Middle frontal gyrus (tissue), 1 donor: ENCODE measurements around the gene GPR17.

Experiments used
- DNase-seq: peaks from one replicate; pipeline ENCODE4 v3.0.0-alpha.2; 2015; ENCODE audit warnings: low spot score; ENCODE audit errors: extremely low spot score

Gene GPR17

DNA sequence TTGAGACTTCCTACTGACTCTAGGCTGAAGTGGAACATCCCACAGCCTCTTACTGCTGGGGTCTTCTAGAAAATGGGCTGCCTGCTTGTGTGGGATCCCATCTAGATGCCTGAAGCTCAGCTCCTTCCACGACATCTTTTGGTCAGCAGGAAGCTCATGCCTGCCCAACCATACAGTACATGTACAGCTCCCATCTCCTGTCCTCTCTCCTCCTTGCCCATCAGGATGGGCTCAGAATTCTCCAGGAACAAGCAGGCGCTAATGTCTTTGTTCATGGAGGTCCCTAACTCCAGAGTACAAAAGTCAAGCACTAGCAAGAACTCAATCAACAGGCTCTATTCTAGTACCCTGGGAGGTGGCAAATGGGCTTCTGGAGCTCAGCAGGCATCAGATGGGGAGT, 31.7 kb upstream of the GPR17 start:
- no peak for DNase-seq

DNA sequence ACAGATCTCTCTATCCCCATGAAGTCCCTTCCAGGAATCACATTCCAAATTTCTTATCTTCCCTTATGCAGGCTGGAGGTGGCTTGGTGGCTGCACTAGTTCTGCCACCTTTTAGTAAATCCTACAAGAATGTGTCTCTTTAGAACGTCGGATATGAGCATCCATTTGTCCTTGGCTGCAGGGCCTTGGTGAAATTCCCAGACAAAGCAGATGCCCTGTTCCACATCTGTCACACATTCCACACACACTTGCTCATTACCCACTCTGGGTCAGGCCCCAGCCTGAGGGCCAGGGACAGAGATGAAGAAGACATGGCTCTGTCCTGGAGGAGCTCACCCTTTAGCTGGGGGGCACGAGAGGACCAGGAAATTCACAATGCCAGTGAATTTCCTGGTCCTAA, 31.2 kb upstream of the GPR17 start:
- no peak for DNase-seq

DNA sequence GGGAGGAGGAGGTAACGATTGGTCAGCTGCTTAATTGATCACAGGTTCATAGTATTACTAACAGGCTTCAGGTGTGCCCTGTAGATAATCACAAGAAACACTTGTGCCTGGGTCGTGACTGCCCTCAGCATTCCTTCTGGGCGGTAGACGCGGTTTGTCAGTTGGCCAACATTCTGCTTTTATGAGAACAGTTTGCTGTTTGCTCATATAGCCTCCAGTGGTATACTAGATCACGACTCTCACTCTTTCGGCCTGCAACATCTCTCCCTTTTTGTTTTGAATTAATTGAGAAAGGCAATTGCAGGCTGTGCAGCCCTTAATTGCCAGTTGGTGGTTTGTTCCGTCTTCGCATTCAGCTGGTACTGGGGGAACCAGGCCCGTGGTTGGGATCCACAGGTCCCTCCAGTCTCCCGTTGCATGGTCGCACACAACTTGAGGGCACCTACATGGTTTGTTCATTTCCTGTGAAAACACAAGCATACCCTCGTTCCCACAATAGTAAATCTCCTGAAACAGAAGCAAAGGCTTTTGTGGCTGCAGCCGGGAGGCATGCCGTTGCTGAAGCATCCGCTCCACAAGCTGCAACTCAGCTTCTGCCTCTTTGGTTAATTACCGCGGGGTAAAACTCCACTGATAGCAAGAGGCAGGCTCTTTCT, 30.3 kb upstream of the GPR17 start:
- DNase-seq = no peak

DNA sequence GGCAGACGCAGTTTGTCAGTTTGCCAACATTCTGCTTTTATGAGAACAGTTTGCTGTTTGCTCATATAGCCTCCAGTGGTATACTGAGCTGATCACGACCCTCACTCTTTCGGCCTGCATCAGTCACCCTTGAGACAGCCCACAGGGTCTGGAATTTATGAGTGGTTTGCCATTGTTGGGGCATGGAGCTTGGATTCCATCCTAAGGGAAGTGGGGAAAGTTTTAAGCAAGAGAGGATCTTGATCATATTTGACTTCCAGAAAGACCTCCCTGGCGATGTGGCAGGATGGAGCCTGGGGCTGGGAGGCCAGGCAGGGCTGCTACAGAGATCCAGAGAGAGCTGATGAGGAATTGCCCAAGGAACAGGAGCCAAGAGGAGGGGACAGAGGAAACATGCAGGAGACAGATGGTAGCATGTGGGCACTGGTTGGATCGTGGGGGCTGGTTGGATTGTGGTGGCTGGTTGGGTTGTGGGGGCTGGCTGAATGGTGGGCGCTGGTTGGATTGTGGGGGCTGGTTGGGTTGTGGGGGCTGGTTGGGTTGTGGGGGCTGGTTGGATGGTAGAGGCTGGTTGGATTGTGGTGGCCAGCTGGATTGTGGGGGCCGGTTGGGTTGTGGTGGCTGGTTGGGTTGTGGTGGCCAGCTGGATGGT, 27.3 kb upstream of the GPR17 start:
- DNase-seq = no peak

DNA sequence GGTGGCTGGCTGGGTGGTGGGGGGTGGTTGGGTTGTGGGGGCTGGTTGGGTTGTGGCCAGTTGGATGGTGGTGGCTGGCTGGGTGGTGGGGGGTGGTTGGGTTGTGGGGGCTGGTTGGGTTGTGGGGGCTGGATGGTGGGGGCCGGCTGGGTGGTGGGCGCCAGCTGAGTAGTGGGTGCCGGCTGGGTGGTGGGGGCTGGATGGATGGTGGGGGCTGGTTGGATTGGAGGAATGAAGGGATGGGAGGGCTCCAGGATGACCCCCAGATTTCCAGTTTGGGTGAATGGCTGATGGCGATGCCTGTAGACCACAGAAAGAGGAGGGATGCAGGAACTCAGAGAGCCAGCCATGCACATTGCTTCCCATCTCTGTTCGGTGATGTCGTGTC, 26.8 kb upstream of the GPR17 start:
- no peak for DNase-seq

DNA sequence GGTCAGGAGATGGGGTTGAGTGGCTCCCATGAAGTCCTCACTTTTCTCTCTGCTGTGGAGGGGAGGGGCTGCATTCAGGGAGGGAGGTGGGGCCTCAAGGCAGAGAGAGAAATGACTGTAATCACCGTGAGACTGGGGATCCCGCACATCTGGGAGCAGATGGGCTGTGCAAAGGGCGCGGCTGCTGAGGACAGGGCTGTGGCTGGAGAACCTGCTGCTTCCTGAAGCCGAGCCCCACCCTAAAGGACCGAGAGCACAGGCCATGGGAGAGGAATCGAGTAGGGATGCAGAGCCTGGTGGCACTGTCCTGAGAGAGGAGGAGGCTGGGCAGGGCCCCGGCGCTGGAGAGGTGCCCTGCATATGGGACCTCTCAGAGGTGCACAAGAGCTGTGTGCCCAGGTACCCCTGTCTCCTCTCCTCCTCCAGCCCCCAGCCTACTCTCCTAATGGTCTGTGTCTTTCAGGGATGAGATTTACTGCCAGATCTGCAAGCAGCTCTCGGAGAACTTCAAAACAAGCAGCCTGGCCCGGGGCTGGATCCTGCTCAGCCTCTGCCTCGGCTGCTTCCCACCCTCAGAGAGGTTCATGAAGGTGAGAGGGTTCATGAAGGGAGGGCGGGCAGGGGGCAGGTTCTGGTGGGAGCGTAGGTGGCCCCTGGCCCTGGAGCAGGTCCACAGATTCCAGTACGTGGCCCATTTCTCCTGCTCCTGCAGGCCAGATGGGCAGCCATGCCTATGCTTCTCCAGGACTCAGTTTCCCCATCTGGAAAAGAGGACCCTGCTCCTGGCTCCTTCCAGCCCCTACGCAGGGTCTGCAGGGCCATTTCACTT, 25.9 kb upstream of the GPR17 start:
- no peak for DNase-seq

DNA sequence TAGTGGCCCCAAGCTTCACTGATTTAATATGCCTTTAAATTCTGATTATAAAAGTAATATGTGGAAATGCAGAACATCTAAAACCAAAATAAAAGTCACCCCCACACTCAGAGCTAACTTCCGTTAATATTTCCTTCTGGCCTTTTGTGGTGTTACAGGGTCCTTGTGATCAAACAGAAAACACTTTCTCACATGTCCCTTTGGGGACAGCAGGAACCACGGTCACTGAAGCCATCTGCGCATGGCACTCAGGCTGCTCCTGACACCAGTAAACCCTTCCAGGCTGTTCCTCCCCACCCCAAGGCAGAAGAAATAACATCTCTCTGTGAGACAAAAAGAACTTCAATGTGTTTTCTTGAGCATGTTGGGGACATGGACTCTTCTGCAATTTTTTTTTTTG, 25.1 kb upstream of the GPR17 start:
- no peak for DNase-seq

DNA sequence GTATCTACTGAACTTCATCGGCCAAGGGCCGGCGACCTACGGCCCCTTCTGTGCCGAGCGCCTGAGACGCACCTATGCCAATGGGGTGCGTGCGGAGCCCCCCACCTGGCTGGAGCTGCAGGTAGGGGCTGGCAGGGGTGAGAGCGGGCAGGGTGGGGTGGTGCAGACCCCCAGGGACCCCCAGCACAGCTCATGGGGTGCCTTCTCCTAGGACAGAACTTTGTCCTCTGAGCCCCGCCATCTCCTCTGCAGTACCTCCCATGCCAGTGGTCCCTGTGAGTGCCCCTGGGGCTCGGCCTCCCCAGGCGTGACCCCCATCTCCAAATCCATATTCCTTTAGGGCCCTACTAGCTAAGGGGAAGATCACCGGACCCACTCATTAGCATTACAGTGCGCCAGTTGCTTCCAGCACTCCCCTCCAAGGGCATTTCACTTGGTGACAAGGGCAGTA, 23.9 kb upstream of the GPR17 start:
- no peak for DNase-seq

DNA sequence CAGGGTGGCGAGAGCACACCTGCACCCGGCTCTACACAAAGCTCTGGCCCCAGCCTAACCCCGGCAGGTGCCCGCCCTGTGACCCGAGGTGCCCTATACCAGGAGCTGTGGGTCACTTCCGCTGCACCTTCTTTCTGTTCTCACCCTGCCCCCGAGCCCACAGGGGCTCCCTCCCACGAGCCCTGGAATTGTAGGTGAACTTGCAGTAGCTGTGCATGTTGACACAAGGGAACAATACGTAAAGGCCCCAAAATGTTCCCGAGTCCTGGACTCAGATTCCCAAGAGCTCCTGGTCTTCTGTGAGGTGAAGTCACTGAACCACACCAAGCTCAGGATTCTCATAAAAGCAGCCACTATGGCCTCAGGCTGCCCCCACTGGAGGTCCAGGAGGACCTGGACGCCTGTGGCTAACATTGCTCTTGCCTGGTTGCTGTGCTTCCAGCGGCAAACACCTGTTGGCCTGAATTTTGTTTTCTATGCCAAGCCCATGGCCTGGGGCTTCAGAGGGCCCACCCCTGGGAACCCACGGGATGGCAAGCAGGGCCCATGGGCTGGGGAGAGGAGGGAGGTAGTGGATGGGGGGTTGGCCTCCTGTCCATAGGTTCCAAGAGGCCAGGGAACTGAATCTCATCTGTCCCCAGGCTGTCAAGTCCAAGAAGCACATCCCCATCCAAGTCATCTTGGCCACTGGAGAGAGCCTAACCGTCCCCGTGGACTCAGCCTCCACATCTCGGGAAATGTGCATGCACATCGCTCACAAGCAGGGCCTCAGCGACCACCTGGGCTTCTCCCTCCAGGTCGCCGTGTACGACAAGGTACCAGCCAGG, 23.2 kb upstream of the GPR17 start:
- no peak for DNase-seq

DNA sequence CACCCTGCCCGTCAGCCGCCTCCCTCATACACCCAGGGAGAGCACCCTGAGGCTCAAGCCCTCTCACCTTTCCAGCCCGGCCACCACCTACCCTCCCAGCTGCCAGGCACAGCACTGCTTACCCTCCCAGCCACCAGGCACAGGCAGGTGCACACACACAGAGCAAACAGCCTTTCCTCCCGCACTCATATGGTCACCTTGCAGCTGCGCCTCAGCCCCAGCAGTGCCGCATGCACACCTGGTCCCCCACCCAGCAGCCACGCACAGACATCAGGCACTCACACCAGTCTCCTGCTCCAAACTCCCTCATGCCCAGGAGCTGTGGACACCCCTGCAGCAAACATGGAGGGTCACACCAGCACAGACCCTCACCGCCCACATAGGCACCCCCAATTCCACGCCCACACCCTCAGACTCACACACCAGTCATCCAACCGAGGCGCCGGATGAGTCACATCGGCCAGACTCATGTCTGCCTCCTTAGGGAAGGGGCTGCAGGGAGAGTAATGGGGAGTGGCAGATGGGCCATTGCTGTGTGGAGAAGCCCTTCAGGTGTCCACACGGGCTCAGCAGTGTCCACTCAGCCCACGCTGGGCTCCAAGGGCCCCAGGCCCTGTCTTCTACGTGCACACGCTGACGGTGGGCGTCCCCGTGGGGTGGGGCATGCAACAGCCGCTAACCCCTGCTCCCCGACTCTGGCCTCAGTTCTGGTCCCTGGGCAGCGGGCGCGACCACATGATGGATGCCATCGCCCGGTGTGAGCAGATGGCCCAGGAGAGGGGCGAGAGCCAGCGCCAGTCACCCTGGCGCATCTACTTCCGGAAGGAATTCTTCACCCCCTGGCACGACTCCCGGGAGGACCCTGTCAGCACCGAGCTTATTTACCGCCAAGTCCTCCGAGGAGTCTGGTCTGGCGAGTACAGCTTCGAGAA, 22.3 kb upstream of the GPR17 start:
- DNase-seq = no peak

DNA sequence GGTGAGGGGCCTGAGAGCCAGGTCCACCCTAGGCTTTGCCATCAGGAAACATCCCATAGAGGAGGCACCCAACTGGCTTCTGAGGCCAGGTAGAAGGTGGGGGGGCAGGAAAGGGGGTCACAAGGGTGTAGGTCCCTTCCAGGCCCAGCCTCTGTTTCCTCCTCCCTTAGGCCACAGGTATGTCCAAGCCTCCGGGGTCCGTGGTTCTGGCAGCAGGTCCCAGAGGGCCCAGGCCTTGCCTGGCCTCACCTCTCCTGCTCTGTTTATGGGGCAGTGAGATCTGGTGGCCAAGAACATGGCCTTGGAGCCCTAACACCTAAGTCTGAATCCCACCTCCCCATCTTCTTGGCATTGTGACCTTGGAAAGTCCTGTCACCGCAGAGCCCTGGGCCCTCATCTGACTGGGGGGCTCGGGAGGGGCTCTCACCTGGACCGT, 21.6 kb upstream of the GPR17 start:
- DNase-seq = no peak

DNA sequence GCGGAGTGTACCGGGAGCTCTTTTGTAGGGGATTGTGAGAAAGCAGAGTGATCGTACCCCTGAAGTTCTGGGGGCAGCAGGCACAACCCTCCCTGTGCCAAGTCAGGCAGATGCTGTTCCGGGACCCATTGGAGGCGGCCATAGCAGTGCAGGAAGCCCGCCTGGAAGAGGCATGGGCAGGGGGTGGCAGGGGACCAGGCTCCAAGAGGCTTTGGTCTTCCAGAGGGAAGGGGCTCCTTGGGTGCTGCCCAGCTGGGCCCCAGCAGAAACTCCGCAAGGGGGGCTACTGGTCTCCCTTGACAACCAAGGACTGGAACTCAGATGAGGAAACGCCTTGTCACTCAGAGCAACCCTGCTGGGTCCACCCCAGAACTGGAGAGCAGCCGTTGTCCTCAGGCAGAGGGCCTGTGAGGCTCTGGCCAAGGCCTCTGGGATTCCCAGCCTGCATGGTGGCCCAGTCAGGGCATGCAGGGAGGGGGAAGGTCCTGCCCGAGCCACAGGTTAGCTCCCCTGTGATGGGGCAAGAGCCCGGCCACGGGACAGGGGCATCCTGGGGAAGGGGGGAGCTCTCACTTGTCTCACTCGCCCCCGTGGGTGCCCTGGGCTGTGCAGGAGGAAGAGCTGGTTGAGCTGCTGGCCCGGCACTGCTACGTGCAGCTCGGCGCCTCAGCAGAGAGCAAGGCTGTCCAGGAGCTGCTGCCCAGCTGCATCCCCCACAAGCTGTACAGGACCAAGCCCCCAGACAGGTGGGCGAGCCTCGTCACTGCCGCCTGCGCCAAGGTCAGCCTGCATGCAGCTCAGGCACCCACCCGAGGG, 21.0 kb upstream of the GPR17 start:
- DNase-seq = no peak

DNA sequence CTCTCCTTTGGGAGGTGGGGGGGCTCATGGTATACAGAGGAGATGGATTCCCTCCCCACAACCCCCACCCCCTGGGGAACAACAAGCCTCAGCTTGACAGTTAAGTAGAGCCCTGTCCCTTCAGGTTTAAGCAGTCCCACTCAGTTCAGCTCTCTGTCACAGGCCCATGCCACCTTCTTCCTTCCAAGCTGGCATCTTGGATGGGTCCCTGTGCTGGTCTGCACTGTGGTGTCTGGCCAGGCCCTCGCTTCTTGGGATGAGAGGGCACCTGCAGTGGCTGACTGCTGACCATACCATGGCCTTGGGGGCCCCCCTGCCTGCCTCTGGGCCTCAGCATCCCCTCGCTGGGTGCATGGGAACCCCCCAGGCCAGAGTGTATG, 20.4 kb upstream of the GPR17 start:
- DNase-seq = no peak

DNA sequence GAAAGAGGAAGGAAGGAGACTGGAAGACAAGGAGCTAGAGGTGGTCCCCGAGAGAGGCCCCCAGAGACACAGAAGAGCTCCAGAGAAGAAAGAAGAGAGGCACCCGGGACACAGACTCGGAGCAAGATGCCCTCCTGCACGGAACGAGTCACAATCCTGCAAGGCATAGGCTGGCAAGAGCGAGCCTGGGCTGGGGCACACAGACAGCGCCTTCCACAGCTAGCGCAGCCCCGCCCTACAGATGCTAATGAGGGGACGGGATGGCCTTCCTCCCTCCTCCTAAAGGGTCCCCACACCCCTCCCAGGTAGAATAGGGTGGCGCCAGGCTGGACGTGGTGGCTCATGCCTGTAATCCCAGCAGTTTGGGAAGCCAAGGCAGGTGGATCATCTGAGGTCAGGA, 19.8 kb upstream of the GPR17 start:
- no peak for DNase-seq

DNA sequence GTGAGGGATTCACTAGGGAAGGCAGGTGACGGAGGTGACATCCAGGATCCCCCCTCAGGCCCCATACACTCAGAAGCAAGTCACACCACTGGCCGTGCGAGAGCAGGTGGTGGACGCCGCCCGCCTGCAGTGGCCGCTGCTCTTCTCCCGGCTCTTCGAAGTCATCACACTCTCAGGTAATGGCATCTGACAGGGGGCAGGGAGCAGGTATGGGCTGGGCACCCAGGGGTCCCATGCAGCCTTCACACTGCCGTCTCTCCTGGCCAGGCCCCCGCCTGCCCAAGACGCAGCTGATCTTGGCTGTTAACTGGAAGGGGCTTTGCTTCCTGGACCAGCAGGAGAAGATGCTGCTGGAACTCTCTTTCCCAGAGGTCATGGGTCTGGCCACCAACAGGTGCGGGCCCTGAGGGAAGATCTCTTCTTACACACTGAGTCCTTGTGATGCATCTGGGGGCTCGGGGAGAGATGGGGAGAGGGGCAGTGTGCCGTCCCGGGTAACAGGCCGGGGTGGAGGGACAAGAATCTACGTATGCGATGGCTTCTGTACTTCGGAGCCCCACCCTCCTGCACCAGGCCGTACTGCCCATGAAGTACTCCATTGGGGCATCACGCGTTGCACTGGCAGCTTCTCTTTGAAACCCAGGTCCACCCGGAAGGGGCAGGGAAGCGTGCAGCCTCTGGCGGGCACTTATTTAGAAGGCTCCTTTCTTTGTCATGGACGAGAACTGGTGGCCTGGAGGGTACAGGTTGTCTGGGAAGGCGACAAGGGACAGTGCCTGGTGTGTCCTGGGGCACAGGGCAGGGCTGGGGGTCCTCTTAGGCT, 18.8 kb upstream of the GPR17 start:
- DNase-seq = no peak

DNA sequence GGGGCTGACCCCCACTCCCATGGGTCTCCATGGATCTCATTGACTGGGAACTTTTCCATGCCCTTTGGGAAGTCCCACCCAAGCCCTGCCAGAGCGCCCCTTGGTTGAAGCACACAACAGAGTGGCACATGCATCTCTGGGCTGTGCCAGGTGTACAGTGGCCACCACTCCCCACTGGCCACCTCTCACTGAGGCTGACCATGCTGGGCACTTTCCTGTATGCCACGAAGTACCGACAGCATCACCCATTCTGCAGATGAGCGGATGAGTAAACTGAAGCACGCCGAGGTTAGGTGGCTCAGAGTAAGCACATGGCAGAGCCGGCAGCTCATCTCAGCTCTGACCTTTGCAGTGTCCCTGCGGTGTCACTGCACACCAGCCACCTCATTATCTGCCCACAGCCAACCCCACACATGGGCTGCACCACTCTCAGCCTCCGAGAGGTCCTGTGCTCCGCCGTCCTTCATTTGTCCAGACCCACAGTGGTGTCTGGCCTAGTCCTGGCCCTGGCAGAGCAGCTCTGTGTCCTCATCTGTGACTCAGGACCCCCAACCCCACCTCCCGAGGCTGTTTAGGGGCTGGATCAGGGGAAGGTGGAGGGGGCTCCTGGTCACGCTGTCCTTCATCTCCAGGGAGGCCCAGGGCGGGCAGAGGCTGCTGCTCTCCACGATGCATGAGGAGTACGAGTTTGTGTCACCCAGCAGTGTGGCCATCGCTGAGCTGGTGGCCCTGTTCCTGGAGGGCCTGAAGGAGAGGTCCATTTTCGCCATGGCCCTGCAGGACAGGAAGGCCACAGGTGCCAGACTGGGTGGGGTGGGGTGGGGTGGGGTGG, 18.0 kb upstream of the GPR17 start:
- no peak for DNase-seq

DNA sequence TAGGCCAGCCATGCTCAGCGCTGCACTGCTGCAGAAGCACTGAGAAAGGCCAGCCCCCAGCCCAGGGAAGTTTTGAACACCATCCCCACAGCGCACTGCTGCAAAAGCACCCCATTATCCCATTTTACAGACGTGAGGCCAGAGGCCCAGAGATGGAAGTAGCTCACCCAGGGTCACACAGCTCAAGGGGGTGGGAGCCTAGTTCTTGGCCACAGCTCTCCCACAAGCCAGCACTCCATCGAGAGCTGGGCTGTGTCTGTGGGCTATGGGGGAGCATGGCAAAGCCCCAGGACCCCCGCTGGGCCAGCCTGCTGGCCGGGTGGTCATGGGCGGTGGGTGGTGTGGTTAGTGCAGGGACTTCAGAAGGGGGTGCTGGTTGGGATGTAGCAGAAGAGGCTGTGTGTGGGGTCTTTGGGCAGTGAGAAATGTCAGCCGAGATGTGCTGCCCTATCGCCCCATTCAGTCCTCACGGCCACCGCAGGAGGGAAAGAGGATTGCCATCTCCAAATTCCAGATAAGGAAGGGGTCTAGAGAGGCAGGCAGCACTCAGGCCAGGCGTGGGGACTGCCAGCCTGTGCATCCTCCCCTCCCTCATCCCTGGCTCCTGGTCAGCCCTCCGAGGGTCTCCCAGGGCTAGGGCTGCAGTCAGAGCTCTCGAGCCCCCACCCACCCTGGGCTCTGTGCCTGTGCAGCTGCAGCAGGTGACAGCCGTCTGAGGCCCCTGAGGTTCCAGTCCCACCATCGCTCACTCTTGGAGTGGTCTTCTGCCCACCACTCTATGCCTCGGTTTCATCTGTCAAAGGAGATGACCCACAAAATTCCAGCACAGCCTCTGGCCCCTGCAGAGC, 17.0 kb upstream of the GPR17 start:
- DNase-seq = no peak
